ENCODE measurements around the gene SDCCAG8. TPM values are rescaled to one million over a fixed set of nuclear protein-coding genes. Genes with fewer than 3 reads are reported as not detected.

Gene SDCCAG8
- total and polyA plus RNA-seq, 2 of the 8 experiments (the other 6 are each of a cell fraction or from before 2014, with no cell fraction given): 15.6 to 21.0 TPM

- CTCF ChIA-PET (ENCODE audit: partially characterized antibody): no interaction called here
- no peak for DNase-seq (ENCODE audit: low read depth in 1 of 2, low spot score in 2 of 2)
- TF ChIP-seq TAF7 (optimal IDR thresholded peaks at IDR 0.05; ENCODE audit: borderline replicate concordance, low read depth, low read length): no peak
- TF ChIP-seq, protein P1, sequence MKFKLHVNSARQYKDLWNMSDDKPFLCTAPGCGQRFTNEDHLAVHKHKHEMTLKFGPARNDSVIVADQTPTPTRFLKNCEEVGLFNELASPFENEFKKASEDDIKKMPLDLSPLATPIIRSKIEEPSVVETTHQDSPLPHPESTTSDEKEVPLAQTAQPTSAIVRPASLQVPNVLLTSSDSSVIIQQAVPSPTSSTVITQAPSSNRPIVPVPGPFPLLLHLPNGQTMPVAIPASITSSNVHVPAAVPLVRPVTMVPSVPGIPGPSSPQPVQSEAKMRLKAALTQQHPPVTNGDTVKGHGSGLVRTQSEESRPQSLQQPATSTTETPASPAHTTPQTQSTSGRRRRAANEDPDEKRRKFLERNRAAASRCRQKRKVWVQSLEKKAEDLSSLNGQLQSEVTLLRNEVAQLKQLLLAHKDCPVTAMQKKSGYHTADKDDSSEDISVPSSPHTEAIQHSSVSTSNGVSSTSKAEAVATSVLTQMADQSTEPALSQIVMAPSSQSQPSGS (IDR thresholded peaks at IDR 0.05; ENCODE audit: low read length): no peak
- TF ChIP-seq MAFK (IDR thresholded peaks at IDR 0.05; ENCODE audit: low read depth, low read length): no peak
- TF ChIP-seq USF2 (IDR thresholded peaks at IDR 0.05; ENCODE audit: low read length): no peak
- TF ChIP-seq SIN3A (conservative IDR thresholded peaks at IDR 0.05 in 1 of 2, IDR thresholded peaks at IDR 0.05 in 1 of 2; ENCODE audit: low read depth in 1 of 2, low read length in 2 of 2): no peak
- no peak for TF ChIP-seq NRF1 (IDR thresholded peaks at IDR 0.05; ENCODE audit: low read depth, low read length)
- TF ChIP-seq FOSL1 (IDR thresholded peaks at IDR 0.05; ENCODE audit: insufficient read depth, low read depth, low read length): no peak
- TF ChIP-seq CHD2 (IDR thresholded peaks at IDR 0.05; ENCODE audit: low read length): no peak
- no peak for TF ChIP-seq SAP30 (IDR thresholded peaks at IDR 0.05; ENCODE audit: insufficient read depth, insufficient replicate concordance, low read length)
- no peak for TF ChIP-seq HDAC6 (IDR thresholded peaks at IDR 0.05; ENCODE audit: low read depth, low read length)
- no peak for TF ChIP-seq SP1 (IDR thresholded peaks at IDR 0.05; ENCODE audit: low read depth, low read length)
- TF ChIP-seq TEAD4 (IDR thresholded peaks at IDR 0.05; ENCODE audit: low read depth, low read length): no peak
These were observed 16.2 kb downstream of the SDCCAG8 start for GRCh38 chr1:243271996-243272395.

More at GRCh38 chr1:243271996-243272395, 16.2 kb downstream of the SDCCAG8 start:
- H2BK20ac ChIP-seq (ENCODE audit: low read length): no peak overlapping the region
- H2BK5ac ChIP-seq (ENCODE audit: low read depth, low read length): no peak overlapping the region
- no peak overlapping the region for H3K14ac ChIP-seq (ENCODE audit: insufficient read length)
- no peaks in the 10 kb centered on the region for H3K23me2 ChIP-seq (ENCODE audit: low read depth, low read length)
- no peak overlapping the region for H4K5ac ChIP-seq (ENCODE audit: insufficient read length, low read depth, low read length)
- FAIRE-seq: no peak
- no peak overlapping the region for H2BK12ac ChIP-seq (ENCODE audit: low read depth, low read length)
- H3K9ac ChIP-seq (replicated peaks in 1 of 4; ENCODE audit: extremely low read depth in 1 of 4, low read depth in 3 of 4, low read length in 3 of 4): no peak overlapping the region
- H3K27ac ChIP-seq (ENCODE audit: low read depth, low read length): no peak overlapping the region
- H3K56ac ChIP-seq (replicated peaks; ENCODE audit: insufficient read length, low read depth, low read length): no peak overlapping the region
- no peak overlapping the region for H3K23ac ChIP-seq (ENCODE audit: insufficient read length)
- peaks cover 0 to 4% (median 0%) of the 10 kb centered on the region in 4 experiments; a peak in 1 of 8 replicates for H3K36me3 ChIP-seq (ENCODE audit: control insufficient read depth in 2 of 4, insufficient read depth in 4 of 4, low read length in 3 of 4)
- H3K27me3 ChIP-seq (replicated peaks in 1 of 4; ENCODE audit: control insufficient read depth in 3 of 4, extremely low read depth in 1 of 4, insufficient read depth in 3 of 4, low read length in 3 of 4): no peaks in the 10 kb centered on the region
- H3K9me3 ChIP-seq (ENCODE audit: insufficient read depth in 2 of 2, low read depth in 1 of 2, low read length in 1 of 2): no peaks in the 10 kb centered on the region
- WGBS, 2 experiments (ENCODE audit: extremely low coverage in 1 of 2, insufficient coverage in 1 of 2, insufficient read length in 1 of 2, insufficient replicate concordance in 2 of 2, low coverage in 1 of 2, low lambda C conversion rate in 2 of 2, missing lambda C conversion rate in 1 of 2): 92% methylated on average over 1 of the region's 1 CpG; no CpG with 5 or more reads in 1 of the 2 experiments
- no peak overlapping the region for H4K91ac ChIP-seq (replicated peaks; ENCODE audit: insufficient read length, low read length)
- no peak overlapping the region for H2BK120ac ChIP-seq (replicated peaks; ENCODE audit: low read depth, low read length)
- no peak overlapping the region for H3K4ac ChIP-seq (replicated peaks; ENCODE audit: insufficient read length, low read depth, low read length)
- H3K4me3 ChIP-seq (ENCODE audit: extremely low read depth in 1 of 4, insufficient read depth in 2 of 4, low read depth in 3 of 4, low read length in 4 of 4): no peak overlapping the region
- H3K79me1 ChIP-seq (ENCODE audit: low read depth, low read length): no peaks in the 10 kb centered on the region
- no peak overlapping the region for H2BK15ac ChIP-seq (ENCODE audit: low read length)
- H2AFZ ChIP-seq (ENCODE audit: low read length): no peak overlapping the region
- no peaks in the 10 kb centered on the region for H4K20me1 ChIP-seq (replicated peaks in 1 of 2; ENCODE audit: control insufficient read depth in 1 of 2, insufficient read depth in 2 of 2, low read length in 2 of 2)
- H3K79me2 ChIP-seq (ENCODE audit: control insufficient read depth in 1 of 2, insufficient read depth in 2 of 2, low read length in 2 of 2): no peaks in the 10 kb centered on the region
- no peak overlapping the region for H3K18ac ChIP-seq (ENCODE audit: extremely low read depth, low read length)
- H4K8ac ChIP-seq (ENCODE audit: extremely low read depth, insufficient read depth, low read length): no peak overlapping the region
- H3K4me2 ChIP-seq (ENCODE audit: insufficient read depth in 1 of 2, low read depth in 2 of 2, low read length in 2 of 2): no peak overlapping the region
- peaks cover 0 to 10% (median 3%) of the 10 kb centered on the region in 4 experiments; a peak in 3 of 7 replicates for H3K4me1 ChIP-seq (replicated peaks in 1 of 4; ENCODE audit: control insufficient read depth in 3 of 4, insufficient read depth in 4 of 4, low read length in 3 of 4)
- POLR2A ChIA-PET (ENCODE audit: partially characterized antibody): no interaction called here
- H2AK5ac ChIP-seq (ENCODE audit: low read depth, low read length): no peak overlapping the region

Measured in H1 (cell line).